Kidney tubule cell (primary cell): ENCODE data around the gene SPTA1.
"Not testable (repeated sequence)": the region's sequence is repeated elsewhere in the genome, so short reads cannot be mapped to it uniquely, and the experiment has no call there.

Experiments
- DNase-seq: peaks from one replicate; pipeline ENCODE4 v3.0.0-alpha.2; 2018; ENCODE audit warnings: low spot score

Gene SPTA1

GRCh38 chr1:158686111-158687009 is at the start of gene SPTA1:
TSS of gene SPTA1 (minus strand) at chr1:158686715. CDS start at chr1:158686517, 198 bp downstream.
- no peak for DNase-seq

- no peak for DNase-seq
These were observed 49.3 kb upstream of the SPTA1 start for GRCh38 chr1:158735848-158736247.

DNA sequence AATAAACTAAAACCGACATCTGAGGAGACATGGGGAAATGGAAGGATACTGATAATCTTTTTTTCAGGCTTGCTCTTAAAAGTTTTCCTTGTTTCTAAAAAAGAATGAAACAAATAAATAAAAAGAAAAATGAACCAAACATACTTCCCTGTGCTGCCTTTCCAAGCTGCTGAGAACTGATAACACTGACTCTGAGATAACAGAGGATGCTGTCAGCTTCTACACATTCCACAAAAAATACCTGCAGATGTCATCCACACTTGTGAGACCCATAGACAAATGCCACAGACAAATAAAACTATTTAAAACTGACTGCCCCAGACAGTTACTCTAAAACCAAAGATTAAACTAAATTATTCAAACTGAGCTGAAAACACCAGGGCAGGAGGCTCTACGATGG is 46.0 kb upstream of the SPTA1 start:
- DNase-seq = no peak

- no peak for DNase-seq
These were observed 45.2 kb upstream of the SPTA1 start for GRCh38 chr1:158731707-158732106.

DNA sequence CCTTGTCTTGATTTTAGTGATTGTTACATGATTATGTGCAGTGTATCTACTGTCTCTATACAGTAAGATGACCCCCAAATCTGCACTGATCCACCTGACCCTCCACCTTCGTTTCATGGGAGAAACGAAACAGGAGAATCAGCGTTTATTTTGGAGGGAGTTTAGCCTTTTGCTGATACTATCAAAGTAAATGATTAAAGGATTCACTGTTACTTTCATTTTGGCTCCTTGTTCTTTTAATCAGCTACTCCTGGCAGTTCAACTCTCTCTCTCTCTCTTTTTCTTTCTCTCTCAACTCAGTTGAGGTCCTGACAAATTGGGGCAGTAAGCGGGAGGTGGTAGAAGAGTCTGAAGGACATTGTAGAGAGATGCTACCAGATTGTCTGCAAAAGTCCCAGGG is 43.9 kb upstream of the SPTA1 start:
- no peak for DNase-seq

DNA sequence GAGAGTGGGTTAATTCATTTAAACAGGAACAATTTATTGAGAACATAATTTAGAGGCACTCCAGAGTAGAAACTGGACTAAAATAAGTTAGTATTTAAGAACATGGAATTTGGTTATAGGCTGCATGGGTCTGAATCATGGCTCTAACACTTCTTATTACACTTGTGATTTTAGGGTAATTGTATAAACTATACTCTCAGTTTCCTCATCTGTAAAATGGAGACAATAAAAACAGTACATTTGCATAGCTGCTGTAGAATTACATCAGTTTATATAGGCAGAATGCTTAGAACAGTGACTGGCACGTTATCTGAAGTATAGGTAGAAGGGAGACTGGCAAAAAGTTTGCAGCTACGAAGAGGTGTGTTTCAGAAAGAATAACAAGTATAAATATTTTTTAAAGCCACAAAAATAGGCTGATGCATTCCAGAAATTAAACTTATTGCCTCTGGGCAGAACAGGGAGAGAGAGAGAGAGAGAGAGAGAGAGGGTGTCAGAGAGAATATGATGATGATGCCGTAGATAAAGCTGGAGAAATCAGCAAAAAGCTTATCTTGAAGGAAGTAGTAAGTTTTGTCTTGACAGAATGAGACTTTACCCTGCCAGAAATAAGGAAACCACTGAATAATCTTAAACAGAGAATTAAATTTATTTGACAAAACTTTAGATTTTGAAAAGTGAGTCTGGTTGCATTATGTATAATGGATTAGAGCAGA is 42.2 kb upstream of the SPTA1 start:
- DNase-seq = no peak

- no peak for DNase-seq
These were observed 37.9 kb upstream of the SPTA1 start for GRCh38 chr1:158724442-158724841.

DNA sequence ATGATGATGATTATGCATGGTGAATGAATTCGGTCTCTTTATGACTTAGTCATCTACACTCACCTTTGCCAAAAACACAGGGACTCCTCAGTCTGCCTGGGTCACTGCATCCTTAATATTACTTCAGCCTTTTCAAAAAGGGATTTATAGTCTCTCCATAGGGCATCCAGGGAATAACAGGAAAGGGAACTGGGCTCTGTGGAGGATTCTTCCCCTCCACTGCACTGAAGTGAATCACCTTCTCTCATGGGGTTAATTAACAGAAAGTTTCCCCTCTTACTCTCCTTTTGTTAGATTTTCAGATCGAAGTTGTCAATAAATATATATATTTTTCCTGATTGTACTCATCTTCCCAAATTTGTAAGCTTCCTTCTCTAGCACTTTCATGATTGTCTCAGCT is 34.1 kb upstream of the SPTA1 start, which contains the start of gene OR6K3:
OR6K3 (minus strand) TSS at position 101 of the 400 bp plus-strand sequence. CDS start 2,605 bp downstream, outside the sequence.
- DNase-seq = no peak

DNA sequence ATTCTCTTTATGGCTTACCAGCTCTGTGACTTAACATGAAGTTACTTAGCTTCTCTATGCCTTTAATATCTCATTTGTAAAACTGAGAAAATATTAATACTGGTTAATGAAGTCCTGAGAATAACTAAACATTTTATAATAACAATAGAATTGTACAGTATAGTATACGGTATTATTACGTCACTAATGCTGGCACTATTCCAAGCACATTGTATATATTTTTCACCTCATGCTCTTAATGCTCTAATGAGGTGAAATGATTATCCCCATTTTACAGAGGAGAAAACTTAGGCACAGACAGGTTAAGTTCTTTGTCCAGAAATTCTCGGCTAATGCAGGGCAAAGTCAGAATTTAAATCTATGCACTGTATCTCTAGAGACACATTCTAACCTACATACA is 33.1 kb upstream of the SPTA1 start:
- DNase-seq = no peak

DNA sequence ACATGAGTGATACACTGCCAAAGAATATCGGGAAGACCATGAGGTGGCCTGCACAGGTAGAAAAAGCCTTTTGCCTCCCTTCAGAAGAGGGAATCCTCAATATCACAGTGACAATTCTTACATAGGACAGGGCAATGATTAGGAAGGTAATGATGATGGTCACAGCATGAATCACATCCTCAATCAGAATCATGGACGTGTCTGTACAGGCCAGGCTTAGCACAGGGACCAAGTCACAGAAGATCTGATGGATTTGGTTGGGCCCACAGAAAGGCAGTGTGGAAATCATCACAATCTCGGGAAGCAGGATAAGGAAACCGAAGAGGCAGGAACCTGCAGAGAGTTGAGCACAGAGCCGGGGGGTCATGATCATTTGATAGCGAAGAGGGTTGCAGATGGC is 30.8 kb upstream of the SPTA1 start:
- DNase-seq = no peak

- DNase-seq = peak; percentile 31
These were observed 29.8 kb upstream of the SPTA1 start for GRCh38 chr1:158716335-158716734.

DNA sequence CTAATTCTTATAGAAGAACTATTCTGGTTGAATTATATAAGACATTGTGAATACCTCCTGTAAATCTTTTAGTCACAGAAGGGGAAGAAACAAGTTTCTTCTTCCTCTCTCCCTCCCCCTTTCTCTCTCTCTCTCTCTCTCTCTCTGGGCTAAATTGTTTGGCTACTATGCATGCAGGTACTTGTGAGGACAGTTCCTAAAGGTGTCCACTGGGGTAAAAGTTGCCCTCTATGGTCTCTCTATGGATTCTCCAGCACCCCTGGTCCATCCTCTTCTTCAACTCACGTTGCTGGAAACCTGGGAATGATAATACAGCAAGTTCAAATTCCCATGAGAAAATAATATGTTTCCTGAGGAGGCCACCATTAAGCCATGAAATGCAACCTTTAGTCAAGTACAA is 28.2 kb upstream of the SPTA1 start:
- DNase-seq = no peak

DNA sequence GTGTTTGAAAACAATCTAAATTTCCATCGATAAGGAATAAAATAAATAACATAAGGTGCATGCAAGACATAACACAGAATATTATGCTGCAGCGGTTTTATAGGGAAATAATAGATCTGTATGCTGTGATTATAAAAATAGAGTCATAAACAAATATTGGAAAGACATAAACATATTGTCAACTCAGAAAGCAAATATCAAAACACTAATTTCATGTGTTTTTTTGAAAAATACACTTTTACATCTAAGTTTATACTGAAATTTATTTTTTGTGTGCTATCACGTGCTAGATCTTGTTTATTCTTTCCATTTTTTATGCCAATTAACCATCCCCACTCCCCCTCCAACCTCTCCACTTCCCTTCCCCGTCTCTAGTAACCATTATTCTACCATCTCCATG is 24.6 kb upstream of the SPTA1 start:
- no peak for DNase-seq

- no peak for DNase-seq
These were observed 19.6 kb upstream of the SPTA1 start for GRCh38 chr1:158706096-158706495.

DNA sequence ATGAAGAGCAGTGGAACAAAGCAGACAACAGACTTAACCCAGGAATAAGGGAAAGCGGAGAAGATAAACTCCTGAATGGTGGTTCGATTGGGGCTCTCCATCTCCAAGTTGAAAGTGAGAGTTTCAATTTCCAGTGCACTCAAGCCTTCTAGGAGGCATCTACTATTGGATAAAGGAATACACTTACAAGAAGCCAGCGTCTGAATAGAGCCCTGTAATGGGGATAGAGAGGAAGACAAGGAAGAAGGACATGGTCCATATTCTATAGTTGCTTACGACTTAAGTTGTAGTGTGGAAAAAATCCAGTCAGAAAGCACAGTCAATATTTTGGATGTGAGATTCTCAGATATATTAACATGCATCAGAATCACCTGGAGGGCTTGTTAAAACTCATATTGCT is 14.0 kb upstream of the SPTA1 start, which contains the start of gene OR6K2:
OR6K2 (minus strand) TSS at position 101 of the 400 bp plus-strand sequence; CDS start at position 101, 0 bp downstream.
- DNase-seq = no peak

DNA sequence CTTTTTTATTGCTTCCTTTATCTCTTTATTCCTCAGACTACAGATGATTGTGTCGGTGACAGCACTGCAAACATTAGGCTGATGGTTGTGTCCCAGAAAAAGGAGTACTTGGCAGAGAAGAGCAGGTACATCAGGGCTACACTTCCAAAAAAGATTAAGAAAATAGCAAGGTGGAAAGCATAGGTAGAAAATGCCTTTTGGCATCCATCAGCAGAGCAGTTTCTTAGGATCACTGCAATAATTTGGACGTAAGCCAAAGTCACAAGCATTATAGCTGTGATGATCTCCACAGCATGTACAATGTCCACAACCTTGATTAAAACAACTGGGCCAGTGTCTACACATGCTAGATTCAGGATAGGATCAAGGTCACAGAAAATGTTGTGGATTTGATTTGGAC is 8.1 kb upstream of the SPTA1 start:
- DNase-seq = no peak

- no peak for DNase-seq
These were observed 5.8 kb upstream of the SPTA1 start for GRCh38 chr1:158692356-158692755.

- no peak for DNase-seq
These were observed 5.4 kb upstream of the SPTA1 start for GRCh38 chr1:158691907-158692306.

- not testable (repeated sequence) for DNase-seq
These were observed 4.6 kb upstream of the SPTA1 start for GRCh38 chr1:158691149-158691548.

GRCh38 chr1:158689875-158690274 is 3.4 kb upstream of the SPTA1 start:
- DNase-seq = no peak

GRCh38 chr1:158689110-158689509 is 2.6 kb upstream of the SPTA1 start:
- no peak for DNase-seq

DNA sequence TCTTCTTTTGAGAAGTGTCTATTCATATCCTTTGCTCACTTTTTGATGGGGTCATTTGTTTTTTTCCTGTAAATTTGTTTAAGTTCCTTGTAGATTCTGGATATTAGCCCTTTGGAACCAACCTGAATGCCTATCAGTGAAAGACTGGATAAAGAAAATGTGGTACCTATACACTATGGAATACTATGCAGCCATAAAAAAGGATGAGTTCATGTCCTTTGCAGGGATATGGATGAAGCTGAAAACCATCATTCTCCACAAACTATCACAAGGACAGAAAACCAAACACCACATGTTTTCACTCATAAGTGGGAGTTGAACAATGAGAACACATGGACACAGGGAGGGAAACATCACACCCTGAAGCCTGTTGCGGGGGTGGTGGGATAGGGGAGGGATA is 1.8 kb upstream of the SPTA1 start:
- DNase-seq = not testable (repeated sequence)

GRCh38 chr1:158687037-158687436 is 522 bp upstream of the SPTA1 start:
- DNase-seq = no peak
